Right lung (tissue), 5 donors: ENCODE data around the gene DLK1. TPM values are rescaled to one million over a fixed set of nuclear protein-coding genes. Genes with fewer than 3 reads are reported as not detected.

ENCODE experiments used
- DNase-seq, 2 donors: peaks; one replicate each; pipeline ENCODE4 v3.0.0-alpha.2; 2013
- polyA plus RNA-seq, 5 donors: library from polyadenylated mRNA; unstranded; fragments of 120-200 nt; gene quantifications; one replicate each; pipeline versions ENCODE4 v1.2.1 to v1.2.3, GENCODE V29; 2013; ENCODE audit warnings: inconsistent platforms in 1 of 5, low replicate concordance in 1 of 5; ENCODE audit not compliant: insufficient read length in 5 of 5, insufficient read depth in 1 of 5

DLK1 gene
- polyA plus RNA-seq, 5 donors: 0.41 to 117 (median 2.8) TPM

DNA sequence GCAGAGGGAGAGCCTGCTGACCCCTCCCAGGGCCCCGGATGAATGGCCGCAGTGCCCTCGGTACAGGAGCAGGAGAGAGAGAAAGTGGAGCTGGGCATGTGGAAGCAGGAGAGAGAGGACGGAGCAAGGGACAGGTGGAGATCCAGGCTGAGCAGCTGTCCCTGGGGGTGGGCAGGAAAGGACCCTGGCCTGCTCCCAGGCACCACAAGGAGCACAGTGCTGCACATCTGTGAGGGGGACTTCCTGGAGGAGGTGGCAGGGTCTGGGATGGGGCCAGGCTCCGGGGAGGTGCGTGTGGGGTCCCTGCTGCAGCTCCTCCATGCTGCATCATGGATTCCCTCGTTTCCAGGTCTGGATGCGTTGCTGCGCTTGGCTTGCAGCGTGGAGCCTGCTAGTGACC, 13.0 kb upstream of the DLK1 start:
- DNase-seq: no peak

DNA sequence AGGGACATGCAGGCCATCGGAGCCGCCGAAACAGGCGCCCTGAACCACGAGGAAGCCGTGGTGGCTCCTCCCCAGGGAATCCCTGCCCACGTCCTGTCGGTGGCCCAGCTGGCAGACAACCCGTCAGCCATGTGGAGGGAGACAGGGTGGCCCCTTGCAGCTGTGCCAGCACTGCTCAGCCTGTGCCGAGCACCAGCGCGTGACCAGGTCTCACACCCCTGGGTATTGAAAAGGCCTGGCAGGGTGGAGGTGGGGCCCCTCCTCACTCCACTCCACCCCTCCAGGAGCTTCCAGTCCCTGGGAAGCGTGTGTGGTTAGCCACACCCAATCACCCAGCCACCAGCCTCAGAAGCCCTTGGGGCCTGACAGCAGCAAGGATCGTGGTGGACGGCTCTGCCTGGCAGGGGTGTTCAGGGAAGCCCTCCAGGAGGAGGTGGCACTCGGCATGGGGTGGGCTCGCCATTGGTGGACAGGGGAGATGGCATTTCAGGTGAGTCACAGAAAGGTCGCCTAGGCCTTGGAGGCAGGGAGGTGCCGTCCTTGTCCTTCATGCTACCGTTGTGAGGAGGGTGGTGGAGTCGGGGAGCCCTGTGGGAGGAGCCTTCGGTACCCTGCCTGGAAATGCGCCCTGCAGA, 12.3 kb upstream of the DLK1 start:
- DNase-seq: no peak

DNA sequence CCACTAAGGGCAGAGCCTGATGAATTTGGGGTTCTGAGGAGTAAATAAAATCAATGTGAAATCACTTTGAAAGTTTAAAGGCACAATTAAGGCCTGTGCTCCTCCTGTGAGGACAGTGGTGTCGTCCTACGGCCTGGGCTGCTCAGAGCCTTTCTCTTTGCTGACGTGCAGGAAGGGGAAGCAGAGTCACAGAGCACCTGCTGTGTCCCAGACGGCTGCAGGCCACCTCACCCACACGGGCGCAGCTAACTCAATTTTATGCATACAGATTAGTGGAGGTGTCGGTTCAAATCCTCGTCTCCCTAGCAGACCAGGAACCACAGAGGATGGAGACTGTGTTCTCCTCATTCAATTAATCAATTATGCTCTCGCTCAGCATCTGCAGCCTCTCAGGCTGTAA, 11.4 kb upstream of the DLK1 start:
- DNase-seq: no peak

- DNase-seq: no peak
Observed at GRCh38 chr14:100715803-100716202, 10.9 kb upstream of the DLK1 start.

- DNase-seq: no peak
Observed at GRCh38 chr14:100717386-100717785, 9.3 kb upstream of the DLK1 start.

DNA sequence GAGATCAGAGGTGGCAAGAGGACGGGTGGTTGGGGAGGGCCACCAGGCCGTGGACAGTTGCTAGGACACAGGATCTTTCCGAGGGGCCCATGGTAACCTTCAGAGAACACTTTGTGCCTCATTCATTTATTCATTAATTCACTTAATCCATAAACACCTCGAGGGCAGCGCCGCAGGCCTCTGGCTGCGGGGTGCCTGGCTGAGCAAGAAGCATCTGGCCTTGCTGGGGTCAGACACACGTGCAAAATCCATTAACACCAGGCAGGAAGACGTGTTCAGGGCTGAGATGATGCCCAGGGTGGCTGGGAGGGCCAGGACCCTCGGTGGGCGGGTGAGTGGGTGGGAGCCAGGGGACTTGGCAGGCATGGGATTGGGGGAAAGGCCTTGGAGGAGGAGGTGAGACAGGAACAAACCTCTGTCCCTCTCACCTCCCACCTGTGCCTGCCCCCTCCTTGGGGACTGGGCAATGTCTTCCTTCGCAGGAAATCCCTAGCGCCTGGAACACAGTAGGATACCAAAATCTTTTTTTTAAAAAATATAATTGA, 6.6 kb upstream of the DLK1 start:
- no peak for DNase-seq

GRCh38 chr14:100721568-100721967, 5.1 kb upstream of the DLK1 start:
- DNase-seq: no peak

- DNase-seq: no peak
Observed at GRCh38 chr14:100722367-100722766, 4.3 kb upstream of the DLK1 start.

DNA sequence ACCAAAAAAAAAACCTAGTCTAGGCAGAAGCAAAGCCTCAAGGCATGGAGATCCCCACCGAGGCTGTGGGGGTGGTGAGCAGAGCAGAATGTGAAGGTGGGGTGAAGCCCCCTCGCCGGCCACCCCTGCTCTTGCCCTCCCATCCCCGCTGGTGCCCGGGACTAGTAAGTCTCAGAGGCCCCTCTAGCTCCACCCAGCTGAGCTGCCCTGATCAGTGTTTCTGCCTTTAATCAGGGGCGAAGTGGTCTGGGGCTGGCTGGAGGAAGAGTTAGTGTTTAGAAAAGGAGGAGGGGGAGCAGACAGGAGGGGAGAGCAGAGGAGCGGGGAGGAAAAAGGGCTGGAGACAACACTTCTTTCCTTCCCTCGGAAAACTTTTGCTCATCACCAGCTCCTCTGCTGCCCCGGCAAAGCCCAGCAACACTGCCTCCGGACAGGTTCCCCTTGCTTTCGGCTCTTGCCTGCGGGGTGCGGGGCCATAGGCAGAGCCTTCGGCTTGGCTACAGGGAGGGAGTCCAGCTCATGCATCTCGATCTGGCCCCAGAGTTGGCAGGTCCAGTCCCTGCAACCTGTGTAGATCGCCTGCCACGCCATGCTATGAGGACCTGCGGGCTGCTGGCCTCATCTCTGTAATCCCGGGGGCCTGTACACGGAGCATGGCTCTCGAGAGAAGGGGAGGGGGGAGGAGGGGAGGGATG, 3.4 kb upstream of the DLK1 start:
- DNase-seq: no peak

- DNase-seq: no peak
Observed at GRCh38 chr14:100723830-100724437, 2.8 kb upstream of the DLK1 start.

DNA sequence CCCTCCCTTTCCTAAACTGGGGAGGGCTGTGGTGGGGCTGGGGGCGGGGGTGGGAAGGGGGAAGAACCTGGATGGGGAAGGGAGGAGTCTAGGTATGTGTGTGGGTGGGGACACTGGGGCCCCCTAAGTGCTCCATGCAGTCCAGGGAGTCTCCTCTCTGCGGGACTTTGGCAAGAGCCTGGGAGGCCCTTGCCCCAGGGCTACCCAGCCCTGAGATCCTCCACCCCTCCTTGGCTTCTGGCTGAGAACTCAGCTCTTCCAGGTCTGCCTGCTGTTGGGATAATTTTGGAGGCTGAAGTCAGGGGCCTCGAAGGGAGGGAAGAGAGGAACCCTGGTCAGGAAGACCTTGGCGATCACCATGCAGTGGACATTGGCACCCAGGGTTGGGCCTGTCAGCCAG, 2.2 kb upstream of the DLK1 start:
- no peak for DNase-seq

- no peak for DNase-seq
Observed at GRCh38 chr14:100725587-100726387, 905 bp upstream of the DLK1 start.

GRCh38 chr14:100727086-100727872, 587 bp downstream of the DLK1 start:
- DNase-seq: no peak

GRCh38 chr14:100727873-100728240, 1.2 kb downstream of the DLK1 start:
- DNase-seq: no peak

DNA sequence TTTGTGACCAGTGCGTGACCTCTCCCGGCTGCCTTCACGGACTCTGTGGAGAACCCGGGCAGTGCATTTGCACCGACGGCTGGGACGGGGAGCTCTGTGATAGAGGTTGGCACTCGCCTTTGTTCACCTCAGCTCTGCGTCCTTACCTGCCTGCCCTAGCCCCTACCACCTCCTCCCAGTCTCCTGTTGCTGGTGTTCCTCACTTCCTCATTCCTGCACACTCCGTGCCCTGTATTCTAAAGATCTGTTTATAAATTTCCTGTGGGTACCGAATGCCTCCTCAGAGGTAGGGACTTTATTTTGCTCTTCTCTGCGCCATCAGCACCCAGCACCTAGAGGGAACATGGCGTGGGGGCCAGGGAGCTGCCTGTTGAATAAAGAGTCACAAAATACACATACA, 2.3 kb downstream of the DLK1 start:
- DNase-seq: no peak

DNA sequence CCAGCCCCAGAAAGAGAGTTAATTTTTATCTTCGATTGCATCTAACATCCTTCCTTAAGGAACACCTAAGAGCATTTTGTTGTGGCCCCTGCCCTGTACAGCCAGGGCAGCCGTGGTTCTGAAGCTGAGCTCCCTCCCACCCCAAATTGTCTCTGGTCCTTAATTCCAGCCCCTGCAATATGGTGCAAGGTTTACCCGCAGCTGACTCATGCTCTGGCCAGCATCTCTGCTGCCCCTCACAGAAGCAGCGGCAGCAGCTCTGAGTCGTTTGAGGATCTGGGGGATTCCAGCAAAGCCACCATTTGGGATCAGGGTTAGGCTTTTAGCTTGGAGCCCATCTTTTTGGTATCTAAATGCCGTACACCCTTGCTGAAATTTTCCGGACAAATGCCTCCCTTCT, 3.3 kb downstream of the DLK1 start:
- no peak for DNase-seq

GRCh38 chr14:100730581-100730980, 3.9 kb downstream of the DLK1 start:
- DNase-seq: no peak

- DNase-seq: no peak
Observed at GRCh38 chr14:100731011-100731670, 4.4 kb downstream of the DLK1 start.

DNA sequence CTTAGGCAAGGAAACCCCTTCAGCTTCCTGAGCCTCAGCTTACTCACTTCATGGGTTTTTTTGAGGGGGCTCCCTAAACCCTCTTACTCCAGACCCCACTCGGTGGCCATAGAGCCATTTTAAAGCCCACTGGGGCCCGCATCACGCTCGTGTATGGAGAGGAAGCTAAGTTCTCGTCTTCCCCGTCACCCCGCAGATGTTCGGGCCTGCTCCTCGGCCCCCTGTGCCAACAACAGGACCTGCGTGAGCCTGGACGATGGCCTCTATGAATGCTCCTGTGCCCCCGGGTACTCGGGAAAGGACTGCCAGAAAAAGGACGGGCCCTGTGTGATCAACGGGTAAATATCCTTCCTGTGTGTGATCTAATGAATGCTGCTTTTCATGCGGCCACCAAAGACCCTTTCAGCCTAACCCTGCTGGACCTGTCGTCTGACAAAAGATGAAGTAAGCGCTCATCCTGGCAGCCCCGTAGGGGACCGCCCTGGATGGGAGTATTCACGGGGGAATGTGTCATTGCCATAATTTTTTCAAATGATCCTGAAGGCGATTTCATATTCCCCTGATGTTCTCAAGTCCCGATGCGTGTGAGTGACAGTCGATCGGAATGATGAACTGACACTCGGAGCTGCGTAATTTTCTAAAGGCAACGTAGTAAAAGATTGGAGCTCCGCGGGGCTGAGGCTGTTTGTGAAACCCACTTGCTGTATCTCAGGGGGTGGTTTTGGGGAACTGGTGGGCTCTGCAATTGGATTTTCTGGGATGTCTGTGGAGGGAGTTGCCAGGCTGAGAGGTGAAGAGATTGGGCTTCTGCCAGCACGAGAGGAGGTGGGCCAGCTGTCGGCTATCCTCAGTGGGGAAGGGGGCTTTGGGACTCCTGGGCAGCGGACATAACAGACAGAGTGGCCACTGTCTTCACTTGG, 5.4 kb downstream of the DLK1 start:
- DNase-seq: no peak

DNA sequence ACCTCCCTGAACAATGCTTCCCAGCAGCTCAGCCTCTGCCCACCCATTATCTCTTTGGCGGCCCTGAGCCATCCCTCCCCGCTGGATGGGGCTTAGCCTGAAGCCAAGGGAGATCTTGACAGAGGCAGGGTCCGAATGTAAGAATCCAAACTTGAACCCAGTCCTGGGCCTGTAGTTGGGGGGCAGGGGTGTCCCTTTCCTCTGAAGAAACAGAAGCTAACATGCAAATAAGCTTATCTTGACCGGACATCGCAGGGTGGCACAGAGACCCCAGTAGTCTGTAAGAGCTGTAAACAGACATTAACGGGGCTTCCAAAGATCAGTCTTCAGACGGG, 6.0 kb downstream of the DLK1 start:
- no peak for DNase-seq
